ENCODE measurements around the gene NFYA. TPM values are rescaled to one million over a fixed set of nuclear protein-coding genes. Genes with fewer than 3 reads are reported as not detected.

NFYA gene
- total RNA-seq, 1 experiment from 2014 or later = 28.7 TPM

GRCh38 chr6:41045664-41046063, 27.1 kb upstream of the NFYA start:
- BruUV-seq (replicated peaks) = no TSS peak
- no peak overlapping the region for H2AFZ ChIP-seq (ENCODE audit: low read depth, low read length, poor library complexity, severe bottlenecking)
- H3K9ac ChIP-seq (ENCODE audit: low read length) = no peak overlapping the region
- no peak overlapping the region for H3K27ac ChIP-seq (ENCODE audit: low read depth, low read length)
- no peaks in the 10 kb centered on the region for H3K79me2 ChIP-seq (ENCODE audit: insufficient read depth, low read length)
- no peak overlapping the region for H3K4me3 ChIP-seq (replicated peaks in 1 of 2; ENCODE audit: low read depth in 1 of 2, low read length in 2 of 2)
- no peaks in the 10 kb centered on the region for H3K36me3 ChIP-seq (ENCODE audit: control insufficient read depth in 1 of 2, insufficient read depth in 2 of 2, low read length in 2 of 2)
- DNase-seq (ENCODE audit: low read depth, low spot score) (no peak), ATAC-seq (no peak)
- POLR2A ChIA-PET = no interaction called here
- H3K4me1 ChIP-seq (ENCODE audit: control insufficient read depth in 1 of 2, insufficient read depth in 2 of 2, low read length in 2 of 2) = peaks cover 4 to 9% of the 10 kb centered on the region in 2 experiments; a peak in 3 of 4 replicates
- no peaks in the 10 kb centered on the region for H3K9me2 ChIP-seq (ENCODE audit: insufficient read depth)
- H3K9me3 ChIP-seq (ENCODE audit: control insufficient read depth in 1 of 2, insufficient read depth in 1 of 2, low read depth in 1 of 2, low read length in 2 of 2) = no peaks in the 10 kb centered on the region
- no peaks in the 10 kb centered on the region for H3K27me3 ChIP-seq (ENCODE audit: insufficient read depth, low read length)
- no peaks in the 10 kb centered on the region for H4K20me1 ChIP-seq (ENCODE audit: insufficient read depth)
- no peak for TF ChIP-seq EGR1 (IDR thresholded peaks at IDR 0.05; ENCODE audit: low read depth)
- TF ChIP-seq POLR2A (IDR thresholded peaks at IDR 0.05; ENCODE audit: borderline replicate concordance, extremely low read depth, insufficient read depth, insufficient read length) = no peak
- TF ChIP-seq CBX3 (IDR thresholded peaks at IDR 0.05; ENCODE audit: low read depth) = no peak
- TF ChIP-seq EZH2 (IDR thresholded peaks at IDR 0.05) = no peak
- no peak for TF ChIP-seq FOSL1 (IDR thresholded peaks at IDR 0.05; ENCODE audit: low read depth)
- TF ChIP-seq POLR2AphosphoS5 (IDR thresholded peaks at IDR 0.05; ENCODE audit: low read depth, low read length) = no peak
- no peak for TF ChIP-seq CEBPB (IDR thresholded peaks at IDR 0.05; ENCODE audit: low read depth)
- TF ChIP-seq ZFX (IDR thresholded peaks at IDR 0.05) = no peak
- no peak for TF ChIP-seq EZH2phosphoT487 (IDR thresholded peaks at IDR 0.05; ENCODE audit: borderline replicate concordance)
- TF ChIP-seq MAX (IDR thresholded peaks at IDR 0.05) = no peak
- no peak for TF ChIP-seq CTCF (IDR thresholded peaks at IDR 0.05 in 2 of 3, conservative IDR thresholded peaks at IDR 0.05 in 1 of 3; ENCODE audit: borderline replicate concordance in 1 of 3, insufficient read depth in 1 of 3, low read depth in 2 of 3, low read length in 2 of 3)
- TF ChIP-seq ATF3 (IDR thresholded peaks at IDR 0.05) = no peak
- intact Hi-C loops (cut with micrococcal nuclease) = no loop called here
- CTCF ChIA-PET = interaction anchor here (0.9 to 2.1 kb wide), 2 partner anchors 18 to 30 kb away, joined by 3 to 7 read pairs; no protein-coding TSS in a partner anchor
- RAD21 ChIA-PET (ENCODE audit: low non-redundant PET in 1 of 2, low total read pairs in 2 of 2, uncharacterized antibody in 2 of 2, unreplicated experiment in 2 of 2) = no interaction called here
- no peak overlapping the region for H3K4me2 ChIP-seq (ENCODE audit: low read length)

Data from HCT116 (cell line).